Endothelial cell (in vitro differentiated cells): ENCODE data around the gene NOL4L. TPM values are rescaled to one million over a fixed set of nuclear protein-coding genes. Genes with fewer than 3 reads are reported as not detected.

Experiments
- DNase-seq: peaks from one replicate; pipeline ENCODE4 v3.0.0; 2021; ENCODE audit warnings: low spot score
- H3K27ac Mint-ChIP-seq: one replicate; pipeline ENCODE4 v1.8.0; 2021; ENCODE audit warnings: mixed read lengths, inconsistent platforms; ENCODE audit not compliant: unreplicated experiment
- H3K27me3 Mint-ChIP-seq: one replicate; pipeline ENCODE4 v1.8.0; 2021; ENCODE audit warnings: mild to moderate bottlenecking, moderate library complexity, mixed read lengths, inconsistent platforms; ENCODE audit not compliant: unreplicated experiment
- H3K36me3 Mint-ChIP-seq: one replicate; pipeline ENCODE4 v1.8.0; 2021; ENCODE audit warnings: mild to moderate bottlenecking, low read depth, mixed read lengths, inconsistent platforms; ENCODE audit not compliant: unreplicated experiment
- H3K4me1 Mint-ChIP-seq: one replicate; pipeline ENCODE4 v1.8.0; 2021; ENCODE audit warnings: mild to moderate bottlenecking, mixed read lengths, inconsistent platforms; ENCODE audit not compliant: unreplicated experiment
- H3K4me3 Mint-ChIP-seq: one replicate; pipeline ENCODE4 v1.8.0; 2021; ENCODE audit warnings: mild to moderate bottlenecking, mixed read lengths, inconsistent platforms; ENCODE audit not compliant: unreplicated experiment
- H3K9me3 Mint-ChIP-seq: one replicate; pipeline ENCODE4 v1.8.0; 2021; ENCODE audit warnings: mixed read lengths, inconsistent platforms; ENCODE audit not compliant: unreplicated experiment
- CTCF ChIP-seq: fragments of 200-600 bp; sonication (generic); IDR thresholded peaks from one replicate; pipeline ENCODE4 v1.5.0; 2021; ENCODE audit warnings: antibody characterized with exemption; ENCODE audit not compliant: unreplicated experiment
- total RNA-seq: library from RNA; stranded (reverse); fragmentation: NEBNext Ultra II Directional; extraction: Animal tissue kit (Norgen Biotek cat#: 25700); gene quantifications from one replicate; pipeline ENCODE4 v1.2.1, GENCODE V29; 2021; ENCODE audit not compliant: unreplicated experiment

The NOL4L gene
- total RNA-seq, 1 donor from 2014 or later, result 150 TPM

GRCh38 chr20:32505723-32506473 is 79.2 kb downstream of the NOL4L start:
- H3K27ac Mint-ChIP-seq, result no peak overlapping the region
- H3K4me3 Mint-ChIP-seq, result no peak overlapping the region
- no peak for DNase-seq
- no peaks in the 10 kb centered on the region for H3K9me3 Mint-ChIP-seq
- no peak for TF ChIP-seq CTCF
- H3K4me1 Mint-ChIP-seq, result peaks cover 47% of the 10 kb centered on the region
- H3K36me3 Mint-ChIP-seq, result no peaks in the 10 kb centered on the region
- peaks cover 10% of the 10 kb centered on the region for H3K27me3 Mint-ChIP-seq

DNA sequence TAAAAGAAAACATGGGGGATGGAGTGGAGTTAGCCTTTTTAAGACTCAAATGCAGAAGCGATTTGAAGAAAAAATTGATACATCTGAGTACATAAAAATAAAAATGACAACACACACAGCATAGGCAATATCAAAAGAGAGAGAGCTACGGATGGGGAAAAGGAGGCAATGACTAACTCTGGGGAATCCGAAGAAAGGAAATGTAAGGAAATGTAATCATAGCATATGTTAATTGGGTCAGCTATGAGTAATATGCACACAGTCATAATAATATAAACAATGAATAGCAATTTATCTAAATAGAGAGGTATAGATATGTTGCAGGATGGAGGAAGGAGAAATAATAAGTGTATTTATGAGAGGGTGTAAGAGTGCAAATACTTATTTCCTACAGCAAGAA is 83.4 kb downstream of the NOL4L start:
- peaks cover 39% of the 10 kb centered on the region for H3K4me1 Mint-ChIP-seq
- no peak for TF ChIP-seq CTCF
- H3K36me3 Mint-ChIP-seq, result no peaks in the 10 kb centered on the region
- H3K4me3 Mint-ChIP-seq, result no peak overlapping the region
- H3K27ac Mint-ChIP-seq, result no peak overlapping the region
- peaks cover 6% of the 10 kb centered on the region for H3K27me3 Mint-ChIP-seq
- no peaks in the 10 kb centered on the region for H3K9me3 Mint-ChIP-seq
- no peak for DNase-seq

- Mint-ChIP-seq H3K4me1 (peaks cover 44% of the 10 kb centered on the region), H3K9me3 (no peaks in the 10 kb centered on the region), H3K36me3 (peaks cover 2% of the 10 kb centered on the region), H3K27ac (peak overlapping the region; percentile 98), H3K27me3 (peaks cover 9% of the 10 kb centered on the region), H3K4me3 (peak overlapping the region; percentile 74)
- TF ChIP-seq CTCF, result no peak
- peak; percentile 58 for DNase-seq
These were observed 87.4 kb downstream of the NOL4L start for GRCh38 chr20:32497589-32498224.

- no peak for DNase-seq
- Mint-ChIP-seq H3K4me3 (peak overlapping the region; percentile 74), H3K27me3 (peaks cover 8% of the 10 kb centered on the region)
These were observed 88.2 kb downstream of the NOL4L start for GRCh38 chr20:32496811-32497533.

More at GRCh38 chr20:32496811-32497533, 88.2 kb downstream of the NOL4L start:
- peaks cover 44% of the 10 kb centered on the region for H3K4me1 Mint-ChIP-seq
- peak overlapping the region; percentile 98 for H3K27ac Mint-ChIP-seq
- TF ChIP-seq CTCF, result no peak
- H3K36me3 Mint-ChIP-seq, result peaks cover 2% of the 10 kb centered on the region
- H3K9me3 Mint-ChIP-seq, result no peaks in the 10 kb centered on the region
